Neural progenitor cell (in vitro differentiated cells): ENCODE measurements around the gene TNNI2.

Experiments used
- CTCF ChIP-seq: fragments of 200-600 bp; sonication (generic); IDR thresholded peaks from 2 replicates; pipeline ENCODE4 v1.5.1; 2017; ENCODE audit warnings: antibody characterized with exemption, mild to moderate bottlenecking
- EZH2 ChIP-seq: fragments of 200-600 bp; sonication (generic); IDR thresholded peaks from 2 replicates; pipeline ENCODE4 v1.6.1; 2017; ENCODE audit warnings: antibody characterized with exemption, mild to moderate bottlenecking, moderate library complexity
- EZH2phosphoT487 ChIP-seq: fragments of 200-600 bp; sonication (generic); IDR thresholded peaks from 2 replicates; pipeline ENCODE4 v1.6.1; 2017; ENCODE audit warnings: antibody characterized with exemption

- TF ChIP-seq EZH2 (no peak), EZH2phosphoT487 (no peak), CTCF (peak; percentile 27)
Measured at GRCh38 chr11:1807264-1807995, 31.4 kb upstream of the TNNI2 start.
